H9 (cell line): ENCODE data around the gene SCD5. TPM values are rescaled to one million over a fixed set of nuclear protein-coding genes. Genes with fewer than 3 reads are reported as not detected.
A peak's percentile ranks its signal among the peaks of the same experiment; 100 is the strongest.

Experiments
- DNase-seq: peaks from one replicate; pipeline ENCODE4 v3.0.0-alpha.2; 2017
- H2AFZ ChIP-seq: one replicate; pipeline ENCODE4 v1.6.1; 2013; ENCODE audit warnings: mild to moderate bottlenecking, low read length, control low read depth, moderate library complexity
- H2AK5ac ChIP-seq: 2 replicates; pipeline ENCODE4 v1.6.1; 2013; ENCODE audit warnings: low read length, control low read depth, mixed read lengths; ENCODE audit not compliant: insufficient read length
- H2BK120ac ChIP-seq: one replicate; pipeline ENCODE4 v1.6.1; 2013; ENCODE audit warnings: low read depth, mild to moderate bottlenecking, low read length, control low read depth, inconsistent platforms; ENCODE audit not compliant: poor library complexity, severe bottlenecking
- H2BK12ac ChIP-seq: 2 replicates; pipeline ENCODE4 v1.6.1; 2013; ENCODE audit warnings: low read length, control low read depth, mixed read lengths, low read depth; ENCODE audit not compliant: insufficient read length
- H2BK15ac ChIP-seq: 2 replicates; pipeline ENCODE4 v1.6.1; 2013; ENCODE audit warnings: low read depth, low read length, control low read depth
- H2BK20ac ChIP-seq: one replicate; pipeline ENCODE4 v1.6.1; 2013; ENCODE audit warnings: low read depth, mild to moderate bottlenecking, low read length, control low read depth, inconsistent platforms; ENCODE audit not compliant: poor library complexity, severe bottlenecking
- H2BK5ac ChIP-seq: 2 replicates; pipeline ENCODE4 v1.6.1; 2013; ENCODE audit warnings: low read length, control low read depth, mixed read lengths; ENCODE audit not compliant: insufficient read length
- H3K14ac ChIP-seq: 2 replicates; pipeline ENCODE4 v1.6.1; 2013; ENCODE audit warnings: low read length, control low read depth; ENCODE audit not compliant: insufficient read depth
- H3K18ac ChIP-seq: 2 replicates; pipeline ENCODE4 v1.6.1; 2013; ENCODE audit warnings: low read depth, mild to moderate bottlenecking, mixed read lengths, low read length, control low read depth; ENCODE audit not compliant: insufficient read length
- H3K23ac ChIP-seq: 2 replicates; pipeline ENCODE4 v1.6.1; 2013; ENCODE audit warnings: low read length, control low read depth, mixed read lengths, low read depth; ENCODE audit not compliant: insufficient read length
- H3K23me2 ChIP-seq: 2 replicates; pipeline ENCODE4 v1.6.1; 2013; ENCODE audit warnings: low read depth, mild to moderate bottlenecking, mixed read lengths, low read length, control low read depth; ENCODE audit not compliant: insufficient read length, poor library complexity, severe bottlenecking
- H3K27ac ChIP-seq: 2 replicates; pipeline ENCODE4 v1.5.1; 2013; ENCODE audit warnings: low read length, control low read depth, mixed read lengths, low read depth; ENCODE audit not compliant: insufficient read length
- H3K27me3 ChIP-seq: 2 replicates; pipeline ENCODE4 v1.6.1; 2013; ENCODE audit warnings: low read length, control low read depth, inconsistent platforms; ENCODE audit not compliant: insufficient read depth
- H3K4ac ChIP-seq: 2 replicates; pipeline ENCODE4 v1.6.1; 2013; ENCODE audit warnings: low read depth, mild to moderate bottlenecking, control low read depth, inconsistent platforms, low read length, moderate library complexity
- H3K4me1 ChIP-seq: 2 replicates; pipeline ENCODE4 v1.6.1; 2013; ENCODE audit warnings: low read length, control low read depth, inconsistent platforms; ENCODE audit not compliant: insufficient read depth
- H3K4me2 ChIP-seq: 2 replicates; pipeline ENCODE4 v1.6.1; 2013; ENCODE audit warnings: low read length, control low read depth, mixed read lengths; ENCODE audit not compliant: insufficient read length, insufficient read depth
- H3K56ac ChIP-seq: 2 replicates; pipeline ENCODE4 v1.6.1; 2013; ENCODE audit warnings: low read depth, mild to moderate bottlenecking, mixed read lengths, low read length, control low read depth; ENCODE audit not compliant: insufficient read length
- H3K79me1 ChIP-seq: 2 replicates; pipeline ENCODE4 v1.6.1; 2013; ENCODE audit warnings: low read depth, mild to moderate bottlenecking, moderate library complexity, low read length, control low read depth, inconsistent platforms; ENCODE audit not compliant: insufficient read depth, poor library complexity, severe bottlenecking
- H3K79me2 ChIP-seq: 2 replicates; pipeline ENCODE4 v1.6.1; 2013; ENCODE audit warnings: low read length, control low read depth, inconsistent platforms; ENCODE audit not compliant: insufficient read depth
- H3K9ac ChIP-seq: 2 replicates; pipeline ENCODE4 v1.6.1; 2013; ENCODE audit warnings: low read length, control low read depth, mixed read lengths; ENCODE audit not compliant: insufficient read length; ENCODE audit errors: extremely low read depth
- H3K9me3 ChIP-seq: one replicate; pipeline ENCODE4 v1.6.1; 2013; ENCODE audit warnings: low read depth, low read length, inconsistent platforms; ENCODE audit not compliant: control insufficient read depth
- H3T11ph ChIP-seq: one replicate; pipeline ENCODE4 v1.6.1; 2013; ENCODE audit warnings: mild to moderate bottlenecking, low read length, control low read depth, inconsistent platforms
- H4K20me1 ChIP-seq: one replicate; pipeline ENCODE4 v1.6.1; 2013; ENCODE audit not compliant: control insufficient read depth, insufficient read length, insufficient read depth
- H4K5ac ChIP-seq: 2 replicates; pipeline ENCODE4 v1.6.1; 2013; ENCODE audit warnings: low read depth, mild to moderate bottlenecking, mixed read lengths, low read length, control low read depth; ENCODE audit not compliant: insufficient read length
- H4K8ac ChIP-seq: replicated peaks from 2 replicates; pipeline ENCODE4 v1.6.1; 2013; ENCODE audit warnings: low read length, control low read depth, mixed read lengths, low read depth; ENCODE audit not compliant: insufficient read length
- H4K91ac ChIP-seq: 2 replicates; pipeline ENCODE4 v1.6.1; 2013; ENCODE audit warnings: low read depth, mild to moderate bottlenecking, moderate library complexity, mixed read lengths, low read length, control low read depth; ENCODE audit not compliant: insufficient read length
- H3K27ac Mint-ChIP-seq, 3 experiments: 2 replicates in 2 of 3; 3 replicates in 1 of 3; pipeline ENCODE4 v1.8.0; 2020 to 2021; ENCODE audit warnings: mixed read lengths in 3 of 3, mild to moderate bottlenecking in 1 of 3, moderate library complexity in 1 of 3
- H3K27me3 Mint-ChIP-seq: 2 replicates; pipeline ENCODE4 v1.8.0; 2021; ENCODE audit warnings: low read depth, mild to moderate bottlenecking, moderate library complexity, mixed read lengths
- H3K36me3 Mint-ChIP-seq, 3 experiments: 2 replicates in 2 of 3; 3 replicates in 1 of 3; pipeline ENCODE4 v1.8.0; 2020 to 2021; ENCODE audit warnings: low read depth in 3 of 3, mixed read lengths in 3 of 3; ENCODE audit not compliant: insufficient read depth in 1 of 3
- H3K4me1 Mint-ChIP-seq, 2 experiments: 2 replicates each; pipeline ENCODE4 v1.8.0; 2020; ENCODE audit warnings: mixed read lengths in 2 of 2
- H3K4me3 Mint-ChIP-seq, 2 experiments: 2 replicates in 1 of 2; 3 replicates in 1 of 2; pipeline ENCODE4 v1.8.0; 2020 to 2021; ENCODE audit warnings: mild to moderate bottlenecking in 2 of 2, mixed read lengths in 2 of 2, moderate library complexity in 1 of 2
- H3K9me3 Mint-ChIP-seq, 2 experiments: 2 replicates in 1 of 2; 3 replicates in 1 of 2; pipeline ENCODE4 v1.8.0; 2020; ENCODE audit warnings: mild to moderate bottlenecking in 2 of 2, mixed read lengths in 2 of 2, moderate library complexity in 1 of 2
- whole genome bisulfite sequencing: extraction: QIAGEN DNeasy Blood & Tissue Kit; methylation state at CpG from one replicate; pipeline ENCODE4 v1.1.7; 2013; ENCODE audit warnings: missing lambda C conversion rate, low lambda C conversion rate, mixed read lengths; ENCODE audit not compliant: insufficient read length; ENCODE audit errors: extremely low coverage; 5-methylcytosine and 5-hydroxymethylcytosine counted together
- total RNA-seq: library from RNA; stranded (reverse); gene quantifications from 2 replicates; pipeline ENCODE4 v1.2.1, GENCODE V29; 2021
- TF ChIP-seq, protein P1 (sequence below): fragments of 200-600 bp; sonication (generic); conservative IDR thresholded peaks from 3 replicates; pipeline ENCODE4 v1.8.0; 2021; ENCODE audit warnings: antibody characterized with exemption, mild to moderate bottlenecking

Gene SCD5
- total RNA-seq, 1 experiment from 2014 or later = 0.68 TPM

- Histone ChIP-seq H4K91ac (no peak overlapping the region), H3K27me3 (no peaks in the 10 kb centered on the region), H3K56ac (no peak overlapping the region), H4K20me1 (no peaks in the 10 kb centered on the region), H2BK5ac (no peak overlapping the region), H3K79me1 (no peaks in the 10 kb centered on the region), H3T11ph (no peak overlapping the region), H3K4me1 (peaks cover 27% of the 10 kb centered on the region; the same call in 1 of the 2 replicates), H3K27ac (no peak overlapping the region), H4K8ac (no peak overlapping the region), H3K23ac (no peak overlapping the region), H3K79me2 (no peaks in the 10 kb centered on the region), H3K9ac (no peak overlapping the region), H3K18ac (no peak overlapping the region), H2BK12ac (no peak overlapping the region), H2AFZ (no peak overlapping the region), H3K4ac (no peak overlapping the region), H3K9me3 (no peaks in the 10 kb centered on the region), H2BK15ac (no peak overlapping the region), H2AK5ac (no peak overlapping the region), H2BK20ac (no peak overlapping the region), H3K4me2 (no peak overlapping the region), H3K14ac (no peak overlapping the region), H4K5ac (no peak overlapping the region), H2BK120ac (no peak overlapping the region), H3K23me2 (no peaks in the 10 kb centered on the region)
- no peak for DNase-seq
- no peaks in the 10 kb centered on the region; a peak in 1 of 7 replicates for H3K36me3 Mint-ChIP-seq
- peaks cover 39 to 40% of the 10 kb centered on the region in 2 experiments for H3K4me1 Mint-ChIP-seq
- TF ChIP-seq, protein P1, sequence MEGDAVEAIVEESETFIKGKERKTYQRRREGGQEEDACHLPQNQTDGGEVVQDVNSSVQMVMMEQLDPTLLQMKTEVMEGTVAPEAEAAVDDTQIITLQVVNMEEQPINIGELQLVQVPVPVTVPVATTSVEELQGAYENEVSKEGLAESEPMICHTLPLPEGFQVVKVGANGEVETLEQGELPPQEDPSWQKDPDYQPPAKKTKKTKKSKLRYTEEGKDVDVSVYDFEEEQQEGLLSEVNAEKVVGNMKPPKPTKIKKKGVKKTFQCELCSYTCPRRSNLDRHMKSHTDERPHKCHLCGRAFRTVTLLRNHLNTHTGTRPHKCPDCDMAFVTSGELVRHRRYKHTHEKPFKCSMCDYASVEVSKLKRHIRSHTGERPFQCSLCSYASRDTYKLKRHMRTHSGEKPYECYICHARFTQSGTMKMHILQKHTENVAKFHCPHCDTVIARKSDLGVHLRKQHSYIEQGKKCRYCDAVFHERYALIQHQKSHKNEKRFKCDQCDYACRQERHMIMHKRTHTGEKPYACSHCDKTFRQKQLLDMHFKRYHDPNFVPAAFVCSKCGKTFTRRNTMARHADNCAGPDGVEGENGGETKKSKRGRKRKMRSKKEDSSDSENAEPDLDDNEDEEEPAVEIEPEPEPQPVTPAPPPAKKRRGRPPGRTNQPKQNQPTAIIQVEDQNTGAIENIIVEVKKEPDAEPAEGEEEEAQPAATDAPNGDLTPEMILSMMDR = no peak
- peak overlapping the region in 1 of 2 experiments; percentile 7; a peak in 2 of 5 replicates for H3K4me3 Mint-ChIP-seq
- H3K27ac Mint-ChIP-seq = peak overlapping the region in 2 of 3 experiments; percentile 37 to 81; a peak in 4 of 7 replicates
- H3K9me3 Mint-ChIP-seq = no peaks in the 10 kb centered on the region
- no peaks in the 10 kb centered on the region for H3K27me3 Mint-ChIP-seq
- no CpG with 5 or more reads among the region's 3 CpGs for WGBS
Observed at GRCh38 chr4:82584931-82585330, 213.7 kb downstream of the SCD5 start.
